Kidney (tissue), 14 donors: ENCODE measurements around the gene ODAM. TPM values are rescaled to one million over a fixed set of nuclear protein-coding genes. Genes with fewer than 3 reads are reported as not detected.
A peak's percentile ranks its signal among the peaks of the same experiment; 100 is the strongest.

Source experiments
- DNase-seq, 5 donors: peaks; one replicate each; pipeline ENCODE4 v3.0.0-alpha.2; 2013 to 2020
- FAIRE-seq: peaks from 2 replicates; lab custom pipeline; 2012; peaks lifted over from hg19 to GRCh38; lab: Jason Lieb, UNC
- H3K27ac ChIP-seq, 2 donors: one replicate each; pipeline ENCODE4 v1.7.0; 2013; ENCODE audit warnings: low read depth in 2 of 2, low read length in 2 of 2, inconsistent platforms in 1 of 2
- H3K27me3 ChIP-seq: one replicate; pipeline ENCODE4 v1.7.1; 2013; ENCODE audit warnings: low read length, inconsistent platforms; ENCODE audit not compliant: control insufficient read depth, insufficient read depth
- H3K36me3 ChIP-seq, 3 donors: one replicate each; pipeline versions ENCODE4 v1.7.0 to v1.7.1; 2013; ENCODE audit warnings: low read length in 3 of 3, control low read depth in 1 of 3, inconsistent platforms in 1 of 3; ENCODE audit not compliant: insufficient read depth in 3 of 3, control insufficient read depth in 2 of 3
- H3K4me1 ChIP-seq, 3 donors: one replicate each; pipeline versions ENCODE4 v1.7.0 to v1.7.1; 2013; ENCODE audit warnings: low read length in 3 of 3, inconsistent platforms in 1 of 3, low read depth in 1 of 3; ENCODE audit not compliant: control insufficient read depth in 2 of 3, insufficient read depth in 2 of 3
- H3K4me3 ChIP-seq, 3 donors: one replicate each; pipeline versions ENCODE4 v1.7.0 to v1.8.1; 2013; ENCODE audit warnings: low read length in 3 of 3, control low read depth in 1 of 3, inconsistent platforms in 1 of 3
- H3K9ac ChIP-seq, 3 donors: one replicate each; pipeline versions ENCODE4 v1.7.0 to v1.7.1; 2013; ENCODE audit warnings: low read length in 3 of 3, control low read depth in 1 of 3, inconsistent platforms in 1 of 3
- H3K9me3 ChIP-seq, 3 donors: one replicate each; pipeline versions ENCODE4 v1.7.0 to v1.7.1; 2013; ENCODE audit warnings: low read length in 3 of 3, control low read depth in 1 of 3, inconsistent platforms in 1 of 3; ENCODE audit not compliant: control insufficient read depth in 2 of 3, insufficient read depth in 1 of 3
- CTCF ChIP-seq: IDR thresholded peaks from 3 replicates; pipeline ENCODE4 v1.5.1; 2012; ENCODE audit warnings: mild to moderate bottlenecking, moderate library complexity, borderline replicate concordance; ENCODE audit not compliant: insufficient read depth; ENCODE audit errors: extremely low read depth
- intact Hi-C: fragments of 100-400 bp; cut with DNase I; formaldehyde crosslinking; loops from one replicate; pipeline ENCODE4 v1.11.1; 2022
- polyA plus RNA-seq: library from polyadenylated mRNA; stranded (reverse); fragments of 350-450 nt; fragmentation: Illumina TruSeq; extraction: RNeasy Lipid Tissue Mini Kit (QIAGEN cat#74804); gene quantifications from one replicate; pipeline ENCODE4 v1.2.3, GENCODE V29; 2014; ENCODE audit warnings: low read depth, low replicate concordance; ENCODE audit not compliant: insufficient read depth
- total RNA-seq: library from RNA; stranded (reverse); fragmentation: NEBNext Ultra II Directional; extraction: Animal tissue kit (Norgen Biotek cat#: 25700); gene quantifications from one replicate; pipeline ENCODE4 v1.2.1, GENCODE V29; 2021
- donor health status: control.
- donor health status: control.
- donor health status: control.
- donor health status: control.
- donor health status: control.
- donor health status: DM: yes; HTN: yes; CAD: no.
- donor health status: Normal renal cell carcinoma (clear cell type).

The ODAM gene
- total and polyA plus RNA-seq, 2 donors from 2014 or later = 4.0 TPM; not detected in 1

GRCh38 chr4:70153937-70154336 lies 41.6 kb upstream of the ODAM start, which contains the start of gene PRR27:
PRR27 (plus strand) TSS chr4:70154237; CDS start chr4:70154376, 139 bp downstream.
- DNase-seq (no peak), FAIRE-seq (no peak)
- intact Hi-C loops = no loop called here
- Histone ChIP-seq H3K27me3 (no peaks in the 10 kb centered on the region), H3K4me3 (no peak within 1 kb of the TSS), H3K4me1 (no peaks in the 10 kb centered on the region), H3K36me3 (no peaks in the 10 kb centered on the region), H3K27ac (no peak within 1 kb of the TSS), H3K9ac (no peak within 1 kb of the TSS), H3K9me3 (no peaks in the 10 kb centered on the region)
- TF ChIP-seq CTCF = no peak

DNA sequence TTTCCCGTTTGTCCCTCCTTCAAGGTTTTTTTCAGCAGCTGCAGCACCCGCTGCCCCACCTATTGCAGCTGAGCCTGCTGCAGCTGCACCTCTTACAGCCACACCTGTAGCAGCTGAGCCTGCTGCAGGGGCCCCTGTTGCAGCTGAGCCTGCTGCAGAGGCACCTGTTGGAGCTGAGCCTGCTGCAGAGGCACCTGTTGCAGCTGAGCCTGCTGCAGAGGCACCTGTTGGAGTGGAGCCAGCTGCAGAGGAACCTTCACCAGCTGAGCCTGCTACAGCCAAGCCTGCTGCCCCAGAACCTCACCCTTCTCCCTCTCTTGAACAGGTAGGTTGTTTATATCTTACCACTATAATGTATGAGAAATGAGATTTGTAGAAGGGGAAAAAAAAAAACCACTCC lies 36.9 kb upstream of the ODAM start:
- TF ChIP-seq CTCF = no peak
- Histone ChIP-seq H3K9ac (no peak overlapping the region), H3K4me3 (no peak overlapping the region), H3K27ac (no peak overlapping the region), H3K9me3 (no peaks in the 10 kb centered on the region), H3K36me3 (no peaks in the 10 kb centered on the region), H3K27me3 (no peaks in the 10 kb centered on the region), H3K4me1 (no peaks in the 10 kb centered on the region)
- DNase-seq (peak in 2 of 5 donors; percentile 7 to 34), FAIRE-seq (no peak)
- intact Hi-C loops = no loop called here

DNA sequence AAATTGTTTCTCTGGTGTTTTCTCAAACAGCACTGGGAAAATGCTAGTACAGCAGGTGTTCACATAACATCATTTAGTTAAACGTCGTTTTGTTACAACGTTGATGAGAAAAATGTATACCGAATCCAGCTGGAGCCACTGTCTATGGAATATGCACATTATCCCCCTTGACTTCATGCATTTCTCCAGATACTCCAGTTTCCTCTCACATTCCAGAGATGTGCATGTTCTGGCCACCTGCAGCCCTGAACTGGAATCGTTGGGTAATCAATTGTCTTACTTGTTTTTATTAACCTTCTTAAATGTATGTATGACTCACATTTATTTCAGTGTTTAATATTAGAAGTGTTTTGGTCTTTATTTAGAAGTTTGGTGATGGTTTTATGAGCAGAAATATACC lies 18.4 kb upstream of the ODAM start:
- FAIRE-seq (no peak), DNase-seq (no peak)
- intact Hi-C loops = no loop called here
- no peaks in the 10 kb centered on the region for H3K27me3 ChIP-seq
- H3K36me3 ChIP-seq = no peaks in the 10 kb centered on the region
- H3K4me3 ChIP-seq = no peak overlapping the region
- no peaks in the 10 kb centered on the region for H3K9me3 ChIP-seq
- no peak overlapping the region for H3K9ac ChIP-seq
- no peak overlapping the region for H3K27ac ChIP-seq
- TF ChIP-seq CTCF = no peak
- H3K4me1 ChIP-seq = no peaks in the 10 kb centered on the region

DNA sequence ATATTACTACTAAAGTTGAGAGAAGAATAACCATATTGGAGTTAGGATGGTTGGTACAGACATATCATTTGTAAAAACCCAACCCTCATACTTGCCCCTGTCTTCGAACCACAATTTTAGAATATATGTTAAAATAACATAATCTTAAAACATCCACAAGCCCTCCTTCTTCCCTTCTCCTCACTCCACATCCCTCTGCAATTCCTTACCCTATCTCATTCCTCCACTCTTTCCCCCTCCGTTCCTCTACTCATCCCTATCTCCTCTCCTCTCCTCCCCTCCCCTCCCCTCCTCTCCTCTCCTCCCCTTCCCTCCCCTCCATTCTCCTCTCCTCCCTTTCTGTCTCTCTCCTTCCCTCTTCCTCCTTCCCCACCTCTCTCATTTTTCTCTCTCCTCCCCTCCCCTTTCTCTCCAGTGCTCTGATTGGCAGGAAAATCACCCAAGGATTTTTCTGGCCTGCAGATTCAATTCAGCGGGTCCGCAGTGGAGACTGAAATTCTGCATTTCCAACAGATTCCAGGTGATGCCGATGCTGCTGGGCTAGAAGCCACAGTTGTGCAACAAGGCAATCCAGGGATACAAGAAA lies 17.4 kb upstream of the ODAM start:
- no peak for FAIRE-seq
- no peak for DNase-seq
- H3K4me1 ChIP-seq = no peaks in the 10 kb centered on the region

More for the DNA sequence above, 17.4 kb upstream of the ODAM start:
- Histone ChIP-seq H3K27me3 (no peaks in the 10 kb centered on the region), H3K9ac (no peak overlapping the region), H3K36me3 (no peaks in the 10 kb centered on the region), H3K4me3 (no peak overlapping the region), H3K9me3 (no peaks in the 10 kb centered on the region), H3K27ac (no peak overlapping the region)
- no peak for TF ChIP-seq CTCF
- intact Hi-C loops = no loop called here
